Epithelial cell of esophagus (primary cell): Measurements from ENCODE around the gene KCNMA1.

Experiments used
- DNase-seq: peaks from one replicate; pipeline ENCODE4 v3.0.0; 2010; ENCODE audit warnings: low read depth
- H3K4me3 ChIP-seq: 2 replicates; pipeline ENCODE4 v1.5.1; 2011; ENCODE audit warnings: mild to moderate bottlenecking, low read length, control low read depth
- CTCF ChIP-seq: IDR thresholded peaks from 2 replicates; pipeline ENCODE4 v1.5.1; 2011; ENCODE audit warnings: low read depth, mild to moderate bottlenecking, low read length, control low read depth, inconsistent platforms; ENCODE audit not compliant: insufficient read depth; ENCODE audit errors: missing control alignments

The KCNMA1 gene

GRCh38 chr10:76925636-76926405 is 711.8 kb downstream of the KCNMA1 start:
- no peak overlapping the region for H3K4me3 ChIP-seq
- no peak for TF ChIP-seq CTCF
- no peak for DNase-seq

- no peak overlapping the region for H3K4me3 ChIP-seq
- TF ChIP-seq CTCF, result no peak
- DNase-seq, result no peak
These were observed 714.9 kb downstream of the KCNMA1 start for GRCh38 chr10:76922666-76923065.

DNA sequence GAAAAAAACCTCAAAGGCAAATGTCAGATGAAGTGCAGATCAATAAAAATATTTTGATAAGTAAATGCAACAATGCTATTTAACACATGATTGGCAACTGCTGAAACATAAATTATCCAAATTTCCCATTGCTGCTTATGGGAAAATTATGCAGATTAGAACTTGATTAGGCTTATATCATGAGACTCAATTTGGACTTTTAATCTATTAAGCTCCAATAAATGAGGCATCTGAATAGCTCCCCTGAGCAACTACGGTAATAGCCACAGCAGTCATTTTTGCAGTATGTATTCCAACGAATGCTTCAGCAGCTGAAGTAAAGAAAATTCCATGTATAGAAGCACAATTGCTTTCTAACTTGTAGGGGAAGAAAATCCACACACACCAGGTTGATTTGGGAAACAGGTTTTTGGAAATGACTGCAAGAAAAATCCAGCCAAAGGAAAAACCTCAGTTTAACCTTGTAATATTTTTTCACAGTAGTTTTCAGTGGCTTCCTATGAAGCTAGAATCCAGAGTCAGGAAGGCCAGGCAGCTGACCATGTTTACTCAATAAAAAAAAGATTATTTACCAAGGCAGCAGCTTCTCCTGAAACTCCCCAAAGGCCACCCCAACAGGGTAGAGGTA is 716.1 kb downstream of the KCNMA1 start:
- no peak for DNase-seq

GRCh38 chr10:76920581-76920980 is 717.0 kb downstream of the KCNMA1 start:
- DNase-seq, result no peak
- TF ChIP-seq CTCF, result no peak
- no peak overlapping the region for H3K4me3 ChIP-seq

More for the DNA sequence above, 716.1 kb downstream of the KCNMA1 start:
- no peak overlapping the region for H3K4me3 ChIP-seq
- no peak for TF ChIP-seq CTCF

DNA sequence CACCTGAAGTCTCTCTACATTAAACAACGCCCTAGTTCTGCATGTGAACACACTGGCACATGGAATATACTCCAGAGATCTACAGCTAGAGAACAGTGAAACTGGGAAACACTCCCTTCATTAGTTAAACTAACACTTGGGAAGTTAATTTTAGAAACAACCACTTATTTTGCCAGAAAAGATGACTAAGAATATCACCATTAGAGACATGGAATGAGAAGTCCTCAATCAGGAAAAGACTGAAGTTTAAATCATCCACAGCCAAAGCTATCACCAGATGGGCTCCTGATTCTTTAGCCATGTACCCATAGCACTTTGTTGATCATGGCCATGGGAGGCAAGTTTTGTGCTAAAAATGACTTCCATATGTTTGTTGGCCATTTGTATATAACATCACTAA is 719.5 kb downstream of the KCNMA1 start:
- no peak for TF ChIP-seq CTCF
- no peak for DNase-seq
- H3K4me3 ChIP-seq, result no peak overlapping the region

DNA sequence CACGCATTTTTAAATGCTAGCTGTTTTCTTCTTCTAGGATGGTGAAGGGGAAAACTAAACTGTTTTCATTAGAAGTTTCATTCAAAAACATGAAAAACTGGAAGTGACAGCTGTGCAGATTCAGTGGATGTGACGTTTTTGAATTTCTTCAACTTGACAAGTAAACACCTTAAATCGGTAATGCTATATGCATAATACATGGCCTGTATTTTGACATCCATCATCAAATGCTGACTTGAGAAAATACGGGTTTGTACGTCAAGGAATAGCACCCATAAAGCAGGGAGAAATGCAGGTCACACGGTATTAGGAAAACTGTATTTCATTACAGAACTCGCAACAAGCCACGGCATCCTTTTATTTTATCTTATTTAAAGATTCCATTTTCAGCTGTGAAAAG is 720.5 kb downstream of the KCNMA1 start:
- H3K4me3 ChIP-seq, result no peak overlapping the region
- DNase-seq, result no peak
- no peak for TF ChIP-seq CTCF
